Activated CD4-positive, alpha-beta T cell treated with anti-CD3 and anti-CD28 coated beads, Interleukin-2, amount 50 U/mL, for 16 hours (primary cell): Measurements from ENCODE around the gene EPC2.

Source experiments
- DNase-seq: peaks from one replicate; pipeline ENCODE4 v3.0.0-alpha.2; 2020

Gene EPC2

GRCh38 chr2:148816176-148816575 is 171.6 kb downstream of the EPC2 start:
- no peak for DNase-seq

DNA sequence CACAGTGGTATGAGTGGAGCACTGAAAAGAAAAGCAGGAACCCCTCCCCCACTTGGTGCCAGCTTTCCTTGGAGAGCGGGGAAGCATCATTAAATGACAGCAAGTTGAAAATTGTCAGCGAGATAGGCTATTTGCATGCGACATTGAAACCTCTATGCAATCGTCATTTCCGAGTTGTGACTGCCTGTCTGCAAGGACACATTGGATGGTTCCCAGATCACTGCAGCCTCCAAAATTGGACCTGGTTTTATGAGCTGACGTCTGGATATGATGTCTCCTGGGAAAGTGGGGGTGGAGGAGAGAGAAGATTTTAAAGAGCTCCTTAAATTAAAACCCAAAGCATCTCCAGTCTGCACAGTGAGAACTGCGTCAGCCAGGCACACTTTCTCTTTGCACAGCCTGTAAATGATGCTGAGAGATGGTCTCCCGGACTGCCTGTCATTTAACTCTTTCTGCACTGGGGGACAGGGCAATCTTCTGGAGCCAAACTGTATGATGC is 172.7 kb downstream of the EPC2 start:
- no peak for DNase-seq

- DNase-seq = no peak
Measured at GRCh38 chr2:148819019-148819585, 174.6 kb downstream of the EPC2 start.

DNA sequence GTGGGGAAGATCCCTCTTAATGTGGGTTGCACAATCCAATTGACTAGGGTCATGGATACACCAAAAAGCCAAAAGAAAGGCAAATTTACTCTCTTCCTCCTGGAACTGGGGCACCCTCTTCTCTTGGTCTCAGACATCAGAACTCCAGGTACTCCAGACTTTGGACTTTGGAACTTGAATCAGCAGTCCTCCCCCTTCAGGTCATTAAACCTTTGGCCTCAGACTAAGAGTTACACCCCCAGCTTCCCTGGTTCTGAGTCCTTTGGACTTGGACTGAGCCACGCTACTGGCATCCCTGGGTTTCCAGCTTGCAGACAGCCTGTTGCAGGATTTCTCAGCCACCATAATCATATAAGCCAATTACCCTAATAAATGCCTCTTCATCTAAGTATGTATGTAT is 179.6 kb downstream of the EPC2 start:
- no peak for DNase-seq

DNA sequence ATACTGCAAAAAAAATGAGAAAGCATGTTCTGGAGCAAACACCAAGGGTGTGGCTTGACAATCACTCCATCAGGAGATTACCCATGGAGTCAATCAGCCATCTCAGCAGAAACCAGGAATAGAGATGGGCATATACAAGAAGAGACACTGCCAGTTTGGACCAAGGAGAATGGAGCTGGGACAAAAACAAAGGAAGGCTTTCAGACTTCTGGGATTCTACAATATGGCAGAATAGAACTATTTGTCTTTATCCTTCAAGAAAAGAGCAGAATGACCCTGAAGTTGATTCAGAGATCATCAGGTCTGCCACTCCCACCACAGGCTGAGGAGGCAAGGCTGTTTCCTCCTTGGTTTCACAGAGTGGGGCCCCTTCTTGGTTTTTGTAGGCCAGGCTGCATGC is 182.2 kb downstream of the EPC2 start:
- DNase-seq = no peak

GRCh38 chr2:148828941-148829340 is 184.4 kb downstream of the EPC2 start:
- no peak for DNase-seq

DNA sequence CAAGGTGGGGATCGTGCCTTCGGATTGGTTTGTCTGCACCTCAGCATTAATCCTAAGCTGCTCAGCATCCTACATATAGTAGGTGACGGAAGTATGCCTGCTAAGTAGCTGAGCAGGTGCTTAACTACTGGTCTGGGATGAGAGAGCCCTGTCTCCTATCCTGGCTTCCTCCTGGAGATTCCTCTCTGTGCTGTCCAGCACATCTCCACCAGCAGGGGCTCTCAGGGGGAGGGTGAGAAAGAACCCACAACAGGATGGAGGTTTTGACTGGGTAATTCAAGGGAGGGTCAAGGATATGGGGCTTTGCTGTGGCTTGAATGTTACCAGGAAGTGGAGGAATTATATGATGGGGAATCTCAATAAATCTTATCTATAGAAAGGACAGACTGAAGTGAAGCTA is 185.1 kb downstream of the EPC2 start:
- DNase-seq = no peak

DNA sequence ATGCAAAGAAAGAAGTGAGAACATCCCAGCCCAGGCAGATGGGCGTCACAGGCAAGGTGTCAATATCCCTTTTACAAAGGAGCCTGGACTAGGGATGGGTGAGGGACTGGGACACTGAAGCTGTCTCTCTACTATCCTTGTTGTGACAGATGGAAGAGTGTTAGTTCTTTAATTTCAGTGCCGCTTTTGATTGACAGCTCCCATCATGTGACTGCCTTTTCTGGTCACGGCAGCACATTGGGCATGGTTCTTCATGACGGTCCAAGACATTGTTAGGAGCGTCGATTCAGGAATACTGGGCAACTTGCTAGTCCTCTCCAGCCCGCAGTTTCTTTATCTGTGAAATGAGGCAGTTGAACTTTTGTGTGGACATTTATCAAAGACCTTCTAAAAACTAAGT is 188.1 kb downstream of the EPC2 start:
- no peak for DNase-seq
